Neural cell (in vitro differentiated cells): ENCODE results near the gene KRT2. TPM values are rescaled to one million over a fixed set of nuclear protein-coding genes. Genes with fewer than 3 reads are reported as not detected.

Experiments
- H2AFZ ChIP-seq: fragments of 200-600, 300-800 bp; sonication (generic), shearing (Covaris generic); 2 replicates; pipeline ENCODE4 v1.6.0; 2014; ENCODE audit warnings: low read depth, mild to moderate bottlenecking, antibody characterized with exemption, low read length, moderate library complexity
- H3F3A ChIP-seq: fragments of 200-600 bp; shearing (Covaris generic); 2 replicates; pipeline ENCODE4 v1.6.1; 2016; ENCODE audit warnings: mild to moderate bottlenecking, moderate library complexity, mixed read lengths, antibody characterized with exemption, low read length; ENCODE audit not compliant: insufficient read depth, poor library complexity, severe bottlenecking
- H3K27ac ChIP-seq: fragments of 200-600, 300-800 bp; sonication (generic), shearing (Covaris generic); 2 replicates; pipeline ENCODE4 v1.5.1; 2014; ENCODE audit warnings: mild to moderate bottlenecking, low read length, moderate library complexity
- H3K27me3 ChIP-seq: fragments of 300-800, 200-600 bp; sonication (generic), shearing (Covaris generic); 2 replicates; pipeline ENCODE4 v1.6.0; 2014; ENCODE audit warnings: mild to moderate bottlenecking, low read depth, low read length, moderate library complexity; ENCODE audit not compliant: insufficient read depth
- H3K36me3 ChIP-seq: fragments of 300-800, 200-600 bp; sonication (generic), shearing (Covaris generic); 2 replicates; pipeline ENCODE4 v1.5.1; 2014; ENCODE audit warnings: mild to moderate bottlenecking, antibody characterized with exemption, low read length, moderate library complexity; ENCODE audit not compliant: insufficient read depth
- H3K4me2 ChIP-seq: fragments of 300-800, 200-600 bp; sonication (generic), shearing (Covaris generic); 2 replicates; pipeline ENCODE4 v1.6.0; 2014; ENCODE audit warnings: mild to moderate bottlenecking, low read length
- H3K4me3 ChIP-seq: fragments of 300-800, 200-600 bp; sonication (generic), shearing (Covaris generic); 2 replicates; pipeline ENCODE4 v1.5.1; 2014; ENCODE audit warnings: mild to moderate bottlenecking, low read length, moderate library complexity
- H3K79me2 ChIP-seq: fragments of 200-600 bp; shearing (Covaris generic); replicated peaks from 2 replicates; pipeline ENCODE4 v1.6.0; 2014; ENCODE audit warnings: mild to moderate bottlenecking, low read length, moderate library complexity; ENCODE audit not compliant: insufficient read depth
- H3K9ac ChIP-seq: fragments of 300-800, 200-600 bp; sonication (generic), shearing (Covaris generic); 2 replicates; pipeline ENCODE4 v1.6.1; 2016; ENCODE audit warnings: mild to moderate bottlenecking, low read length, mixed read lengths
- H3K9me2 ChIP-seq: fragments of 200-600 bp; shearing (Covaris generic); 2 replicates; pipeline ENCODE4 v1.6.1; 2016; ENCODE audit warnings: mild to moderate bottlenecking, low read length, mixed read lengths; ENCODE audit not compliant: insufficient read depth
- H3K9me3 ChIP-seq: fragments of 200-600, 300-800 bp; sonication (generic), shearing (Covaris generic); 2 replicates; pipeline ENCODE4 v1.6.1; 2016; ENCODE audit warnings: mild to moderate bottlenecking, mixed run types, low read length, moderate library complexity, mixed read lengths
- H4K20me1 ChIP-seq: fragments of 200-600 bp; shearing (Covaris generic); 2 replicates; pipeline ENCODE4 v1.6.1; 2016; ENCODE audit warnings: mild to moderate bottlenecking, mixed run types; ENCODE audit not compliant: insufficient read depth
- EP300 ChIP-seq: fragments of 450-650 bp; conservative IDR thresholded peaks from 2 replicates; pipeline ENCODE4 v1.6.1; 2014; ENCODE audit warnings: antibody characterized with exemption, mild to moderate bottlenecking, moderate library complexity; ENCODE audit not compliant: poor library complexity, severe bottlenecking
- EZH2 ChIP-seq: fragments of 200-600, 300-800 bp; shearing (Covaris generic), sonication (generic); IDR thresholded peaks from 2 replicates; pipeline ENCODE4 v1.6.1; 2014; ENCODE audit warnings: antibody characterized with exemption, low read length, borderline replicate concordance, mild to moderate bottlenecking; ENCODE audit not compliant: insufficient read depth, poor library complexity, severe bottlenecking
- MXI1 ChIP-seq: fragments of 450-650 bp; conservative IDR thresholded peaks from 2 replicates; pipeline ENCODE4 v1.6.1; 2014; ENCODE audit warnings: antibody characterized with exemption, mild to moderate bottlenecking; ENCODE audit not compliant: poor library complexity, severe bottlenecking
- POLR2AphosphoS5 ChIP-seq: IDR thresholded peaks from 2 replicates; pipeline ENCODE4 v1.6.1; 2012
- RAD21 ChIP-seq: fragments of 450-650 bp; conservative IDR thresholded peaks from 2 replicates; pipeline ENCODE4 v1.6.1; 2014; ENCODE audit warnings: antibody characterized with exemption, mild to moderate bottlenecking, moderate library complexity
- REST ChIP-seq: IDR thresholded peaks from 2 replicates; pipeline ENCODE4 v1.6.1; 2012; ENCODE audit warnings: borderline replicate concordance
- SMC3 ChIP-seq: fragments of 450-650 bp; conservative IDR thresholded peaks from 2 replicates; pipeline ENCODE4 v1.6.1; 2014; ENCODE audit warnings: antibody characterized with exemption, mild to moderate bottlenecking, moderate library complexity; ENCODE audit not compliant: poor library complexity
- TAF1 ChIP-seq: IDR thresholded peaks from 2 replicates; pipeline ENCODE4 v1.6.1; 2012; ENCODE audit warnings: low read depth
- polyA plus RNA-seq: library from polyadenylated mRNA; depleted of rRNA; stranded (reverse); fragments of >200 nt; gene quantifications from 2 replicates; pipeline ENCODE4 v1.2.3, GENCODE V29; 2014
- TF ChIP-seq, protein P1 (sequence below): fragments of 450-650 bp; IDR thresholded peaks from 2 replicates; pipeline ENCODE4 v1.5.1; 2014; ENCODE audit warnings: antibody characterized with exemption, mild to moderate bottlenecking, moderate library complexity; ENCODE audit not compliant: poor library complexity, severe bottlenecking

KRT2 gene
- polyA plus RNA-seq, 1 donor from 2014 or later, result not detected

DNA sequence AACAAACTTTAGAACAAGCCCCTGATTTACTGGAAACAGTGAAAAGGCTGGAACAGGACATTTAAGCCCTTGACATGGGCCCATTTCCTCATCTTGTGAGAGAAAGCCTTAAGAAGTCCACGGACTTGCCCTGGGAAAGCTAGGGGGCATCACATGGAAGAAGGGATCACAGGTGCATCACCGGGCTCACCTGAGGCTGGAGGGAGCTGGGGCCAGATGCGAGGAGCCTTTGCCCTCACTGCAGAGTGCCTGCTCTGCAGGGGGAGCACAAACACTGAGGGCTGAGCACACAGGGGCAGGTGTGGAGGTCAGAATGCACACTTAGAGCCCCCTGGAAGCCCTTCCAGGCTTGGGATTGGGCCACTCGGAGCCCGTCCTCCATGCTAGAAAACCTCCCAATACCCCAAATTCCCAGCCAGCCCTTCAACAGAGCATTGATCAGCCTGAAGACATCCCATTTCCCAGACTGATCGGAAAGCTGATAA, 33.4 kb upstream of the KRT2 start:
- no peaks in the 10 kb centered on the region for H3F3A ChIP-seq
- H2AFZ ChIP-seq, result no peak overlapping the region
- H3K4me2 ChIP-seq, result no peak overlapping the region
- no peaks in the 10 kb centered on the region for H3K79me2 ChIP-seq
- H3K9me2 ChIP-seq, result no peaks in the 10 kb centered on the region
- H3K36me3 ChIP-seq, result no peaks in the 10 kb centered on the region
- H3K4me3 ChIP-seq, result no peak overlapping the region
- H3K9ac ChIP-seq, result no peak overlapping the region
- TF ChIP-seq TAF1 (no peak), EP300 (no peak), EZH2 (no peak), MXI1 (no peak), REST (no peak), POLR2AphosphoS5 (no peak), RAD21 (no peak), SMC3 (no peak)
- TF ChIP-seq, protein P1, sequence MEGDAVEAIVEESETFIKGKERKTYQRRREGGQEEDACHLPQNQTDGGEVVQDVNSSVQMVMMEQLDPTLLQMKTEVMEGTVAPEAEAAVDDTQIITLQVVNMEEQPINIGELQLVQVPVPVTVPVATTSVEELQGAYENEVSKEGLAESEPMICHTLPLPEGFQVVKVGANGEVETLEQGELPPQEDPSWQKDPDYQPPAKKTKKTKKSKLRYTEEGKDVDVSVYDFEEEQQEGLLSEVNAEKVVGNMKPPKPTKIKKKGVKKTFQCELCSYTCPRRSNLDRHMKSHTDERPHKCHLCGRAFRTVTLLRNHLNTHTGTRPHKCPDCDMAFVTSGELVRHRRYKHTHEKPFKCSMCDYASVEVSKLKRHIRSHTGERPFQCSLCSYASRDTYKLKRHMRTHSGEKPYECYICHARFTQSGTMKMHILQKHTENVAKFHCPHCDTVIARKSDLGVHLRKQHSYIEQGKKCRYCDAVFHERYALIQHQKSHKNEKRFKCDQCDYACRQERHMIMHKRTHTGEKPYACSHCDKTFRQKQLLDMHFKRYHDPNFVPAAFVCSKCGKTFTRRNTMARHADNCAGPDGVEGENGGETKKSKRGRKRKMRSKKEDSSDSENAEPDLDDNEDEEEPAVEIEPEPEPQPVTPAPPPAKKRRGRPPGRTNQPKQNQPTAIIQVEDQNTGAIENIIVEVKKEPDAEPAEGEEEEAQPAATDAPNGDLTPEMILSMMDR, result no peak
- no peak overlapping the region for H3K27ac ChIP-seq
- no peaks in the 10 kb centered on the region for H3K9me3 ChIP-seq
- no peaks in the 10 kb centered on the region for H4K20me1 ChIP-seq
- peaks cover 10% of the 10 kb centered on the region for H3K27me3 ChIP-seq

- Histone ChIP-seq H3K4me3 (no peak overlapping the region), H3K9me2 (no peaks in the 10 kb centered on the region), H3K27ac (no peak overlapping the region), H4K20me1 (no peaks in the 10 kb centered on the region), H2AFZ (no peak overlapping the region), H3K79me2 (no peaks in the 10 kb centered on the region), H3K4me2 (no peak overlapping the region), H3F3A (no peaks in the 10 kb centered on the region), H3K27me3 (peaks cover 6% of the 10 kb centered on the region), H3K9me3 (no peaks in the 10 kb centered on the region), H3K36me3 (no peaks in the 10 kb centered on the region), H3K9ac (no peak overlapping the region)
- TF ChIP-seq TAF1, result no peak
- no peak for TF ChIP-seq RAD21
- TF ChIP-seq REST, result no peak
- no peak for TF ChIP-seq POLR2AphosphoS5
- no peak for TF ChIP-seq SMC3
- TF ChIP-seq EZH2, result no peak
- TF ChIP-seq, protein P1, result no peak
- no peak for TF ChIP-seq MXI1
- no peak for TF ChIP-seq EP300
Observed at GRCh38 chr12:52684431-52684830, 32.4 kb upstream of the KRT2 start.
